GM19467 (cell line): Measurements from ENCODE around the gene TGFB3.

Source experiments
- ATAC-seq: cut with Tn5 transposase; IDR thresholded peaks from one replicate; pipeline ENCODE4 v1.9.1; 2021; ENCODE audit warnings: mild to moderate bottlenecking, moderate library complexity; ENCODE audit not compliant: unreplicated experiment

TGFB3 gene

DNA sequence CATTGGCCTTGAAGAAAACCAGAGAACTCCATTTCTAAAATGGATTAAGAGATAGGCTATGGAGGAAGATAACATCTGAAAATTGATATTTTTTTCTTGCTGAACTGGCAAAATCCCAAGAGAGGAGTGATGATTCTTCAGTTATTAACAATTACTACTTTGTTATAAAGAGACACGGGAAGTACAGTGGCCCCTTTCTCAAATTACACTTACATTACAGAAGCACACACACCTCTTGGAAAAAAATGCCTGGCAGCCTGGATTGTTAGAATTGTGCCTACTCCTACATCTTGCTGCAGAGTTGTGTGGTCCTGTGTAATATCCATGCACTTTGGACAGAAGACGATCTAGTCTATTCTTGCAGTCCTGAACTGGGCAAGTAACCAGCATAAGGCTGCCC, 71.7 kb downstream of the TGFB3 start:
- no peak for ATAC-seq

DNA sequence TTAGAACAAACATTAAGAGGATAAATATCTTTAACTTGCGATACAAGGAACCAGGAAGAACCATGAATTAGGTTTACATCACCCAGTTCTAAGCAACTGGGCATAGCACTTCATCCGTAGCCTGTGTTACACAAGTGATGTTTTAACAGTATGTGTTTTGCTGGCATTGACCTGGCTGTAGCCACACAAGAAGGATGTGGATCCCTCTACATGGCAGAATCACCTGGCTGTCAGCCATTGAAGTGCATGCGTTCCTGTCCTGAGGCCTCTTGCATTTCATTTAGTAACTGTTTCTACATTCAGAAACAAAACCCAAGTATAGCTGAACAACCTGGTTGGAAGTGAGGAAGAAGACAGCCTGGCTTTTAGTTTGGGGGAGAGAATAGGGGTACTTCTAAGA, 72.2 kb downstream of the TGFB3 start:
- no peak for ATAC-seq
